GM21390 (cell line): ENCODE results near the gene NHERF1.

ENCODE experiments used
- ATAC-seq: cut with Tn5 transposase; IDR thresholded peaks from one replicate; pipeline ENCODE4 v1.9.1; 2021; ENCODE audit not compliant: unreplicated experiment

The NHERF1 gene

GRCh38 chr17:74782571-74782970, 34.1 kb downstream of the NHERF1 start:
- ATAC-seq = no peak

GRCh38 chr17:74784125-74784810, 35.8 kb downstream of the NHERF1 start:
- ATAC-seq = no peak

DNA sequence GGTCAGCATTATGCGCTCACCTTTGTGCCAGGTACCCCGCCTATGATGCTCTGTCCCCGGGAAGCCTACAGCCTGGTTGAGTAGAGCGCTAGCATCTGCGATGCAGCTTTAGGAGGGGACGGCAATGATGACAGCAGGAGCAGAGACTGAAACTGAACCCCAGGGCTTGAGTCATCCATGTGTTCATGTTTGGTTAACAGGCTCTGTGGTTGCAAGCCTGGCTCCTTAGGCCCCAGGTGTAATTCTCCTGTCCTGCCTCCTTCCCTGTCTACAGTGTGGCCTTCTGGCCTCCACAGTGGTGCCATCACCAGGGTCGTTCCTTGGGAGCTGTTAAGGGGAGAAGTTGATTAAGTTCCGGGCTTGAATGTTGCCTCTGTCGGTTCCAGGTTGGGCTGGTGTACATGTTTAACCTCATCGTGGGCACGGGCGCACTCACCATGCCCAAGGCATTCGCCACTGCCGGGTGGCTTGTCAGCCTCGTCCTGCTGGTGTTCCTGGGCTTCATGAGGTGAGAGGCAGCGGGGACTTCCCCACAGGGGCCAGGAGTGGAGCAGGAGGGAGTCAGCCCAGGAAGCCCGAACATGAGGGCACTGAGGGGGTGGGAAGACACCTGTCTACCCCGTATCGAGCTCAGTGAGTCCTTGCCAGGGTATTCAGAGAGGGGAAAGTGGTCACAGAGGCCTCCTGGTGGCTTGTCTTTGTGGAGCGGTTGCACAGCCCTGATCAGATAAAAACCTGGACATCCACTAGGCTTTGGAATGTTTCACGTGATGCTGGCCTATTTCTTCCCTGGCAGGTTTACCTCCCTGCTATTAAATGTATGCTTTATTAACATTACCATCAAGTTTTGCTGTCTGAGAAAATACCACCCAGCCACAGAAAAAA, 36.9 kb downstream of the NHERF1 start:
- no peak for ATAC-seq

GRCh38 chr17:74785981-74786360, 37.5 kb downstream of the NHERF1 start:
- no peak for ATAC-seq

- ATAC-seq = no peak
Observed at GRCh38 chr17:74786431-74787055, 38.1 kb downstream of the NHERF1 start.

DNA sequence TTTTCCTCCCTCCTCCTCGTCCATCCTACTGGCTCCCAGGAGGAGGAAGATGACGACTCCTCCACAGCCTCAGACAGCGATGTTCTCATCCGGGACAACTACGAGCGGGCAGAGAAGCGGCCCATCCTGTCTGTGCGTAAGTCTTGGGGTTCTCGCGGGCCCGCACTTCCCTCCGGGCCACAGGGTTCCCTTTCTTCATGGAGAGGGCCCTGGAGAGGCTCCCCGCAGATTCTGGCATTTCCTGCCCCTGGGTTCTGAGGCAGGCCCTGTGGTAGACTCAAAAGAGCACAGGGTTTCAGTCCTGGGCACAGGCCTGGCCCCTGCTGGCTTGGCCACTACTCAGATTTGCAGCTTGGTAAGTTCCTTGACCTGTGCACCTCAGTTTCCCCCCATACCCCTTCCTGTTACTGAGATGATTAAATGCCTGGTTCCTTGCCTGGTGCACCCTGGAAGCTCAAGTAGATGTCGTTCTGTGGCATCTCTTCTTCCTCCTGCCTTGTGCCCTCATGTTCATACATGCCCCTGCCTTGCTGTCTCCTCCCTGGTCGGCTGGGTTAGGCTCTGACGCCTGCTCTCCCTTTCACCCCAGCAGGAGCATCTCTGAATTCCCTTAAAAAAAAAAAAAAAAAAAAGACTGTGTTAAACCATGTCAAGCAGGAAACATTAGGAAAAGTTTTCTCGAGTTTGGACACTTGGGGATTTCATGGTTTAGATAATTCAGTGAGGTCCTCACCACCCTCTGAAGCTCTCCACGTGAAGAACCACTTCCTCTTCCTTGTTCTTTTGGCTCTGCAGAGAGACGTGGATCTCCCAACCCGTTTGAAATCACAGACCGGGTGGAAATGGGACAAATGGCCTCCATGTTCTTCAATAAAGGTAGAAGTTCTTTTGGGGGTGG, 42.0 kb downstream of the NHERF1 start:
- ATAC-seq = no peak

DNA sequence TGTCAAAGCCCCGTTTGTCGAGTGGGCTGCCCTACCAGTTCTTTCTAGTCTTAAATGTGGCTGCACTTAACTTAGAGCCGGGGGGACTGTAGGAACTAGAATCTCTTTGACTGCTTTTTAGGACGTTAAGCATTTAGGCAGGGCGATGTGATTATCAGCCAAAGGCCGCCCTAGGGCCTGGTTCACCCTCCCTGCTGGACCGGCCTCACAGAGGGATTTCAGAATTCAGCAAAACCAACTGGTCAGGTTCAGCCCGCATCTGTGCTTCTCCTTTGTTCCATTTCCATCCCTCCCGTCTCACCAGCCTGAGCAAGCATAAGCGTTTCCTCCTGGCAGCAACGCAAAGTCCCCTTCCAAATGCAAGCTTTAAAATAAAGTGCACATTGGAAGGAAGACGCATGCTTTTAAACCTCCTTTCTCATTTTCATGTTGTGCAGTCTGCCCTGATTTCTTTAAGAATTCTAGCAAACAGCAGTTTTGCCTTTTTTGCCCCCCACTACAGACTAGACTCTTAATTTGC, 44.2 kb downstream of the NHERF1 start:
- no peak for ATAC-seq

GRCh38 chr17:74795327-74796020, 47.0 kb downstream of the NHERF1 start:
- no peak for ATAC-seq

DNA sequence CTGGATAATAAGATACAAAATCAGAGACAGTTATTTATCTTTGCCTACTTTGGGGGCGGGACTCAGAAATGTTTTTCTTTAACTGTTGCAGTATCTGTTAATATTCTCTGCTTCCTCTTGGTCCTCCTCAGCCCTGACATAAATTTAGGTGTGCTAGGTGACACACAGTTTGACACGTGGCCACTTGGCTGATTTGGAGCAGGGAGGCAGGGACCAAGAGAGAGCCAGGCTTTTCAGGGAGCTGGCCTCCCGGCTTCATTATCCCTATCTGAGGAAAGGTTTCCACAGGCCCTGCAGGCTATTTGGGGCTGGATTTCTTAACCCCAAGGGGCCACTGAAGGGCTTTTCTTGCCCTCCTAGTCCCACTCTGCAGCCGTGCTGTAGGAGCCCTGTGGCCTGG, 47.8 kb downstream of the NHERF1 start:
- no peak for ATAC-seq

DNA sequence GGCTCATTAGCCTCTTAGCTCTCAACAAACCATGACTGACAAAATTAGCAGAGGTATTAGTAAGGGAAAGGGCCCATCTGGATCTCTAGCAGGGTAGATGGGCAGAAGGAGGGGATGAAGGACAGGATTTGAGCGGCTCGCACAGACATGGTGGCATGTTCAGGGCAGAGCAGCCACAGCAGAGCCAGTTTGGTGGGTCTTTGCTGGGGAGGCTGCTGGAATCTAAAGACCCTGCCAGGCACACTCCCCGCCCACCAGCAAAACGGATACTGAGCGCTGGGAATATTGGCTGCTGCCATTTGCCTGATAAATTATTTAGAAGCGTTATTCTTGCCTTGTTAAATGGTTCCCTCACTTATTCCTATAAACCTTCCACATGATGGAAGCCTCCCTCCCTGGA, 48.4 kb downstream of the NHERF1 start:
- no peak for ATAC-seq

DNA sequence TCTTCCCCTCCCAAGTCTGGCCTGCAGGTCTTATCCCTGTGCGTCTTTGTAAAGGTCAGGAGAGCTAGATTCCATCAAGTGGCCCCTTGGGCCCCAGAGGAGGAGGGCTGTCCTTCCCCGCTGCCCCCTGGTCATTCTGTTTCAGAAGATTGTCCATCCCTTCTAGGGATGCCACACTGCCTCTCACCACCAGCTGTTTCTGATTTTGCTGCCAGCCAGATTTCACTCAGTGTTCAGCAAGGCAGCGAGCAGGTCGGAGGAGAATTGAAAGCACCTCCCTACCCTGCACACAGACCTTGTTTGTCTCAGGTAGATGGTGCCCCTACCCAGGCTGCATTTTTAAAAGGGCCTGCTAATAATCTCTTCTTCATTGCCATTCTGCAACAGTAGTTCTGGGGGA, 49.4 kb downstream of the NHERF1 start:
- no peak for ATAC-seq

GRCh38 chr17:74798239-74798707, 49.8 kb downstream of the NHERF1 start:
- no peak for ATAC-seq

- ATAC-seq = no peak
Observed at GRCh38 chr17:74799097-74799496, 50.7 kb downstream of the NHERF1 start.

DNA sequence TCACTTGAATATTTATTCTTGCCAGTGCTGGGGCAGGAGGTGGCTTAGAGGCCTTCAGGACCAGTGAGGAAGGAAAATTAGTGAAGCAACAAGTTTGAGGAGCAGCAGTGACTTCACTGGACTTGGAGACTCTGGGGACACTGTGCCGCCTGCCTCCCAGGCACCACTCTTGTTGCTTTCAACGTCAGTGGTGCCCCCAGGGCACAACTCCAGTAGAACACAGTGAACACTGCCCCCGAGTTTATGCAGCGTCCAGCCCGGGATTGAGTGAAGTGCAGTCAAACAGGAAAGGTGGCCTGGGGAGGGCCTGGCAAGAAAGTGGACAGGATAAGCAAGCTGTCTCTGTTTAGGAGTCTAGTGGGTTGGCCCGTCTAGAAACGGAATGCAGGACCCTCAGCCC, 52.1 kb downstream of the NHERF1 start:
- ATAC-seq = no peak

DNA sequence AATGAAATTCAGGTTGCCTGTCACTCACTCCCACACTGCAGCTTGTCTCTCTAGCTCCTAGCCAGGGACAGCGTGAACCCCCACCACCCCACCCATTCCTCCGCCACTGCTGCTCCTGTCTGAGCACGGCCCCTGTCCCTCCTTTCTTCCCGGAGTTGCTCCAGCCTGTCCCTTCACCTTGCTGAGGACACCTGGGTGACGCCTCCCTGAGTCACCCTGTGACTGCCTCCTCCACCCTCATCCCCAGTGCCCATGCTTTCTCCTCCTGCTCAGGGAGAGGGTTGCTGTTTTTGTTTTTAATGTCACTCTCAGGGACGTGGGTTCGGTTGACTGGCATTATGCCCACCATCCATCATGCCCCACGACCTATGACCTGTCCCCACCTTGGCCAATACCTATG, 53.5 kb downstream of the NHERF1 start:
- no peak for ATAC-seq

- no peak for ATAC-seq
Observed at GRCh38 chr17:74803388-74803930, 55.0 kb downstream of the NHERF1 start.

GRCh38 chr17:74803971-74804370, 55.5 kb downstream of the NHERF1 start:
- no peak for ATAC-seq

GRCh38 chr17:74804683-74805082, 56.3 kb downstream of the NHERF1 start:
- no peak for ATAC-seq

GRCh38 chr17:74805591-74805991, 57.2 kb downstream of the NHERF1 start:
- ATAC-seq = no peak

GRCh38 chr17:74806334-74806733, 57.9 kb downstream of the NHERF1 start:
- no peak for ATAC-seq
